GM21367 (cell line): ENCODE measurements around the gene DIS3L2.

Experiments
- ATAC-seq: cut with Tn5 transposase; IDR thresholded peaks from one replicate; pipeline ENCODE4 v1.9.1; 2021; ENCODE audit not compliant: unreplicated experiment

Gene DIS3L2, protein sequence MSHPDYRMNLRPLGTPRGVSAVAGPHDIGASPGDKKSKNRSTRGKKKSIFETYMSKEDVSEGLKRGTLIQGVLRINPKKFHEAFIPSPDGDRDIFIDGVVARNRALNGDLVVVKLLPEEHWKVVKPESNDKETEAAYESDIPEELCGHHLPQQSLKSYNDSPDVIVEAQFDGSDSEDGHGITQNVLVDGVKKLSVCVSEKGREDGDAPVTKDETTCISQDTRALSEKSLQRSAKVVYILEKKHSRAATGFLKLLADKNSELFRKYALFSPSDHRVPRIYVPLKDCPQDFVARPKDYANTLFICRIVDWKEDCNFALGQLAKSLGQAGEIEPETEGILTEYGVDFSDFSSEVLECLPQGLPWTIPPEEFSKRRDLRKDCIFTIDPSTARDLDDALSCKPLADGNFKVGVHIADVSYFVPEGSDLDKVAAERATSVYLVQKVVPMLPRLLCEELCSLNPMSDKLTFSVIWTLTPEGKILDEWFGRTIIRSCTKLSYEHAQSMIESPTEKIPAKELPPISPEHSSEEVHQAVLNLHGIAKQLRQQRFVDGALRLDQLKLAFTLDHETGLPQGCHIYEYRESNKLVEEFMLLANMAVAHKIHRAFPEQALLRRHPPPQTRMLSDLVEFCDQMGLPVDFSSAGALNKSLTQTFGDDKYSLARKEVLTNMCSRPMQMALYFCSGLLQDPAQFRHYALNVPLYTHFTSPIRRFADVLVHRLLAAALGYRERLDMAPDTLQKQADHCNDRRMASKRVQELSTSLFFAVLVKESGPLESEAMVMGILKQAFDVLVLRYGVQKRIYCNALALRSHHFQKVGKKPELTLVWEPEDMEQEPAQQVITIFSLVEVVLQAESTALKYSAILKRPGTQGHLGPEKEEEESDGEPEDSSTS

DNA sequence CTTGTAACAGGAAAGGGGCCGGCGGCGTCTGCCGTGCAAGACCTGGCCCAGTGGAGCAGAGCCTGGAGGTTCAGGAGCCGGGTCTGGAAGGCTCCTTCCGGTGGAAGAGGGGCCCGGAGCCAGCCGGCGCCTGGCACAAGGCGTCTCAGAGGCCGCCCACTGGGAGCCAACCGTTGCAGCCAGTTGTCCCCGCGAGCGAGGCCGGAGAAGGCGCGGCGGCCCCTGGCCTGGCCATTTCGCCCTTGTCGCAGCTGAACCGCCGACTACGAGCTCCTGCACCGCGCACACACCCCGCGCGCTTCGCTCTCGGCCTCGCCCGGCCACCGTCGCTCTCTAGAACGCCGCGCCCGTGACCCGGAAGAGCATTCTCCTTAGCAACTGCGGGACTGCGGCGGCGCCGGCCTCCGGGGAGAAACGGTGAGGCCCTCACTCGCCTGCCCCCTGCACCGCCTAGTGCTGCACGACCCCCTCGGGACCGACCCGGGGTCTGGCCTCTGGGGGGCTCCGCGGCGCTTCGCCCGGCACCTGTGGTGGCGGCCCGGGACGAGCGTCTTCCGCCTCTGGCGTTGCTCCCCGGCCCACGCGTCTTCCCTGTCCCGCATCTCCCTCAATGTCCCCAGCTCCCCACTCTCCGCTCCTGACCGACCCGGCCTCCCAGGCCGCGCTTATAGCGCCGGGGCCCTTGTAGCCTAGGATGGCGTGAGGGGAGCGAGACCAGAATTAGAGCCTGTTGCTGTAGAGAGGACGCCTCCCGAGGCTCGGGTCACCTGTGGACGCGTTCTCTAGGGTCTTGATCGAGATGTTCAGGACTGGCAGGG lies at the start of gene DIS3L2:
TSS of gene DIS3L2 (plus strand) at position 365 of the 818 bp plus-strand sequence. CDS start 53,215 bp downstream, outside the sequence.
- peak; percentile 88 for ATAC-seq

DNA sequence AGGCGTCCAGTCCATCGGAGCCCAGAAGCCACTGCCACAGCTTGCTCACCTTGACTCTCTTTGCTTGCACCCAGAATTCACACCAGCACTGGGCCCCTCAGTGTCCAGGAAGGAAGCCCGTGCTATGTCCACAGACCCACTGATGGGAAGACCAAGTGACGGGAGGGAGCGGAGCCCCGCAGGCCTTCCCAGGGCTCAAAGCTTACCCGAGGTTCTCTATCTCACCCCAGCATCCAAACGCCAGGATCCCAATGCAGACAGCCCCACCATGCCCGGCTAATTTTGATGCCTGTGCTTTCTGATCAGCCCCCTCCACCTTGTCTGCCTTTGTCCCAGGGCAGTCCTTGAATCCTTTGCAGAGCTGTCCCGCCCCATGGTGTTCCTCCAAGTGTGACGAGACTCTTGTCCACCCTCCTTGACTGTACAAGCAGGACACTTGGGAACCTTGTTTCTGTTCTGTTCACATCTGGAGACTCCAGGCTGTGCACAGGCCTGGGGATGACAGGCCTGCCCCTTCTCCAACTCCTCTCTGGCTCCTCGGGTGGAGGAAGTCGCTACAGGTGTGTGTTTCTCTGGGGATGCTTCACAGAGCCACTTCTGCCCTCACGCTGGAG lies 47.3 kb upstream of the DIS3L2 start:
- no peak for ATAC-seq

DNA sequence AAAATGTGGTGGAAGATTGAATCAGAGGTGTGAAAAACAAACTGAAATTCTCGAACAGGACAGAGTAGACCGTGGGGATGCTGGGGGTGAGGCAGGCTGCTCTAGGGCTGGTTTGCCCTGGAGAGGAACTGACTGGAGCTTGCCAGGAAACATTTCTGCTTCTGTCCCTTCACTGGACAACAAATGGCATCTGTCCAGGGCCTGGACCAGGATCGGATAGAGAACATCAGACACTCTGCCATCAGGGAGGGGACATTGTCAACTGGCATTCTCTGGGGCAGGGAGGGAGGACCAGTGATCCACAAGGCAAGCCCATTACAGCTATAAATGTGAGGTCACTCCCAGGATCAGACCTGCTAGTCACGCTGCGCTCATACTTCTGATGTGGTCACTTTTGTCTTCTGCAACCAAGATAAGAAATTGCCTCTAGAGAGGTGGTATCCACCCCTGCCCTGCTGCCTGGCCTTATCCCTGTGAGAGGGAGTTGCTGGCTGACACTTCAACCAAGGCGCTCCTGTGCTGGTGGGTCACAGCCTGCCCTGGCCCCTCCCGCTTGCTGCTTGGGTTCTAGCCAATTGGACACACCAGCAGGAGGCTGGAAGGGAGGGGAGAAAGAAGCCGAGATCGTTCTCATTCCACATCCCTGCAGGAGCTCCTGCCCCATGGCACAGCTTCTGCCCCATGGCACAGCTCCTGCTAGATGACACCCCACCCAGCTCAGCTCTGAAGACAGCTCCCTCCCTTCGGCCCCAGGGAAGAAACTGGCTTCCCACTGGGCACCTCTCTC lies 44.0 kb upstream of the DIS3L2 start:
- ATAC-seq: no peak

DNA sequence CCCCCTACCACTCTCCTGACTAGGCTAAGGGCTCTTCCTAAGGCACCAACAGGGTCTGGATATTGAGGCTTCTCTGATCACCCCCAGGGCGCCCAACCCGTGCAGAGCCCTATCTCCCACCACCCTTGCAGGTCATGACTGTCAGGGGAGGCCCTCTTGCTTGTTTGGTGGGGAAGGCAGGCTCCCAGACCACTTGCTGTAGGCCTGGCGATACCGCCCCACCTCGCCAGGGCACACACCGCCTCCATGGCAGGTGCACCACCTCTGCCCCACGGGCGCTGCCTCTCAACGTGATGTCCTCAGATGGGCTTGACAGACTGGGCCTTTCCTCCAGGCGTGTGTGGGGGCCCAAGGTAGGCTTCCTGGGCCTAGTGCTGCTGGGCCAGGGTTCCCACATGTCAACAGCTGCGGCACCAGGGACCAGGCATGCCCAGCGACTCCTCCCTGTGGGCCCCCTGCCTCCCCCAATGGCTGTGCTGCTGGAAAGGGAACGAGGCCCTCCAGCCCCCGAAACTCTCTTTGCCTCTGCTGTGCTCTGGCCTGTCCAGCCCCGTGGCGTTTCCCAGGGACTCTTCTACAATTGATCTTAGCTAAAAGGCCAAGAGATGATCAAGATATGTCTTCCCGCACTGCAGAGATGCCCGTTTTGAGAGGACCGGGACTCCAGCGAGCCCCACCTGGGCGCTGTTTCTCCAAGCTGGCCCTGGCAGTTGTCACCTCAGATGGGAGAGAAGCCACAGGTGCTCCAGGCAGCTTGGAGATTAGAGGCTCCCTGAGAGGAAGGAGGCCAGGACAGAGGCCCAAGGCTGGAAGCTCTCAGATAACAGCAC lies 42.8 kb upstream of the DIS3L2 start:
- ATAC-seq: no peak

DNA sequence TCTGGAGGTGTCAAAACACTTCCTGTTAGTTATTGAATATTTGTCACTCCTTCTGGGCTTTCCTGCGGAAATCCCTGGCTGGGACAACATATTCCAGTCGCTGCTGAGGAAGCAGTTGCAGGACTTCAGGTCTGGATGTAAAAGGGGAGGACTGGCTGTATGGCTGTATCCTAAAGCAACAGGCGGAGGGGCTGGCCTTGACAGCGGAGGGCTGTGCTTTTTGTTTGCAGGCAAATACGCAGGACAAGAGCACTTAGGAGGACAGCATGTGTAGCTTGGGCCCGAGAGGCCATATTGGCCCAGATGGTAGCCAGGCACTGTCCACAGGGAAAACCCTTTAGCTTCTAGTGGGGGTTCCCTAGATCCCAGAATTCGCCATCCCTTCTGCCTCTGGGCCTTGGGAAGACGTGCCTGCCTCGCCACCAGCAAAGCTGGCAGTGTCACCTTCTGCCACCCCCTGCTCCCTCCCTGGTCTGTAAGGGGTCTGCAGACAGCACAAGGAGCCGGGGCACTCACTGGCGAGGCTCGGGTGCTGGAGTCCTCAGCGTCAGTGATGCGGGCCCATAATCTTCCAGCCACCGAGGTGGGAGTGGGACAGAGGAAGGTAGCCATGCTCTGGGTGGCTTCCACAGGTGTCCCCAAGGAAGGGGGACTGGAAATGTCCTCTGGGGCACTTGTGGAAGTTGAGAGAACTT lies 42.0 kb upstream of the DIS3L2 start:
- ATAC-seq: no peak

DNA sequence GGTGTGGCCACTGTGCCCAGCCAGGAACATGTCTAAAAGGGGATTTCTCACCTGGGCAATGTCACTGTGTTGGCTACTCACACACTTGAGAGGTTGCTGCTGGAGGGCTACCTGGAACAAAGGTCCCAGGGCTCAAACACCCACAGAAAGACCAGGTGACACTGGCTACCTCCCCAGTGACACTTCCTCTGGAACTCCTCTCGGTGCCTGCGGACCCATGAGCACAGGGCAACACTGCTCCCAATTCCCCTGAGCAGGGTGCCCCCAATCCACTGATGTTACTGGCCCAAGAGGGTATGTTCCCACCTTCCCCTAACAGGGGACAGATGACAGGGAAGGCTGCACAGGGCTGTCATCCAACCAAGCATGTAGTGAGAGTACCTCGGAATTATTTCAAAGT lies 41.1 kb upstream of the DIS3L2 start:
- ATAC-seq: no peak

DNA sequence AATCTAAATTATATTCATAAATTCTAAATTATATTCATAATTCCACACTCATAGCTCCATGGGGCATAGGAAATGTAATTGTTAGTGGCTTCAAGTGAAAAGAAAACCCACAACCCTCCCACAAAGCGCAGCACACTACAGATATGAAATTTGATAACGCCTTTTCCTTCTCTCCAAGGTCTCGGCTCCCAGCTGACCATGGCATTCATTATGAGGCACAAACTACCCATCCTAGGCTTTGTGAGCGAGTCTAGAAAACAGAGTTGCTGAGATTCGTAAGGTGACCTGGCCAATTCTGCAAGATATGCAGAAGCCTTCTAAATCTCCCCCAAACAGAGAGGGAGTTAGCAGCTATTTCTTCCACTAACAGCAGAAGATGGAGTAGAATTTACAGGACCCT lies 40.7 kb upstream of the DIS3L2 start:
- no peak for ATAC-seq

DNA sequence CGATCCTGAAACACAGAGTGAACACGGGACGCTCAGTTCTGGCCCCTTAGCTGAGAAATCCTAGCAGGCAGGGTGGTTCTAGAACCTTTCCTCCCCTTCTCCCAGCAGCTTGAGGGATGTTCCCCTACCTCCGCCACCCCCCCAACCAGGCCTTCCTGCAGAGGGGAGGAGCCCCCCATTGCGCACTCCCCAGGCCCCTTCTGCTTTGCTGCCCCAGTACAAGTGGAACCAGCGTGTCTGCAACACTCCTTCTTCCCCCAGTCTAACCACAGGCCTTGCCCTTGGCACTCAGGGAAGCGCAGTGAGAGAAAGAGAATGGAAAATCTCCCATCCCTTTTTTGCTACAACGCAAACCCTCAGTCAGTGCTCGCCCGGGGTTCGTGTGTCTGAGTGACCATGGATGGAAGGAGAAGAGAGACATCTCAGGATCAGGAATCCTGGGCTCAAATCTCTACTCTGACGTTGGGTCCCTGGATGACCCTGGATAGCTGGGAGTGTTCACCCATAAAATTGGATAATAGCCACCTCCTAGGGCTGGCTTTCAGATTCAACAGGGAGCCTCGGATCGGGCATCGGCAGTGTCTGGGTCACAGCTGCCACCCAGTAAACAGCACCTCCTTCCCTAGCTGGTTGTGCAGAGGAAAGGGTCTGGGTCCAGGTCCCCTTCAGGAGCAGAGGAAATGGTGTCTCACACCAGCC lies 39.1 kb upstream of the DIS3L2 start:
- no peak for ATAC-seq

DNA sequence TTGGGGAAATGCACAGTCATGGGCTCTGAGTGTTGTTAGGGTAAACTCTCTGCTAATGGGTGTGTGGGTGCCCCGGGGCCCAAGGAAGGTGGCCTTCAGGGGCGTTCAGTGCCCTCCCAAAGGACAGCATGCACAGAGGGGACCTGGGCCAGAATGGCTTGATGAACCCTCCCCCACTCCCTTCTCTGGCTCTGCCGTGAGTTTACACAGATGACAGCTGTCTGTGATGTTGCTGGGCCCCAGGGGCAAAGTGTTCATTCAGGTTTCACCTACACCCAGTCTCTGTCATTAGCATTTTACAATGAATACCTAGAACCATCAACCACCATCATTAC lies 38.5 kb upstream of the DIS3L2 start:
- no peak for ATAC-seq

DNA sequence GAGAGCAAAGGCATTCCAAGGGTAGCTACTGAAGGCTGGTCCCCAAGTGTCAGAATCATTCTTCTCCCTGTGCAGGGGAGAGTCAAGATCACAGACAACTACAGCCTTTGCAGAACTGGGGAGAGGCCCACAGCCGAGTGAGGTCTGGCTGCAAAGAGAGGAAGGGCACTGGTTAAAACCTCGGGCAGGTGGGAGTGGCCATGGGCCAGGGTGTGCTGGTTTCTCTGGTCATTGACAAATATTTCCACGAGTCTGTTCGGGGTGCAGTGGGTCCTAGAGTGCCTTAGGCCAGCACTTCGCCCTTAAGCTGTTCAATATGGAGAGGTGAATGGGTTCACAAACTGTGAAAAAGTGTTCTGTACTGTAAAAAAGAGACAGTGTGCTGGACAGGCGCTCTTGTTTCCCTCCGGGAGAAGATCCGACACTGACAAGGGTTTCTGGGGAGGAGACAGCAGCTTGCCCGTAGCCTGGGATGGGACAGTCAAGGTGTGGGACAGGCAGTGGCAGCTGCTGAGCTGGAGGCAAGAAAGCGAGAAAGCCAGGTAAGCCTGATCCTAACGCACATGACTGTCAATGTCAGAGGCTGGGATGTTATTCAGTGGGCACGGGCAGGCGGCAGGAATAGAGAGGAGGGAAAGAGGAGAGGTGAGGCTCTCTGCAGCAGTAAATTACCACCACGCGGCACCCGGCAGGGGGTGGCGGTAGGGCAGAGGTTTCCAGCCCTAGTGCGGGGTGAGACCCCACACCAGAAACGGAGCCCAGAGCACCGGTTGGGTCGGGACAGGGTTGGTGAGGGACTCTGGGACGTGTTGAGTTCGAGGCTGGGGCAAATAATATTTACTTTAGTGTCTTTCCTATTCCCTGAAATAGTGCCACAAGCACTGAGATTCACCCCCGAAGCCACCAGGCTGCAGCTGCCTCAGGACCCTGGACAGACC lies 37.3 kb upstream of the DIS3L2 start:
- ATAC-seq: no peak

DNA sequence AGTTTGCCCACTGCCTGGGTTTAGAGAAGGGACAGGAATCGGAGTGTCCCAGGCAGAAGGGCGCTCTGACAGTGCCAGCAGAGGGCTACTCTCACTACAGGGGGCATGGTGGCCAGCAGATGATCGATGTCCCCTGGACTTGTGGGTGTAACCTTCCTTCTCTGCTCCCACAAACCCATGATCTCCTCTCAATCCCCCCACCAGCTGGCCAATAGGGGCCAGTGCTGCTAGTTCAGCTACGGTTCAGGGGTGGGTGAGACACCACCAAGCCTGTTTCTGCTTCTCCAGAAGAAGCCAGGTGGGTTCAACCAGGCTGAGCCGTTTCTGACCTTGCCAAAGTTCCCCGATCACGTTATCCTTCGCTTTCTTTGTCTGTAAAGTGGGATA lies 36.6 kb upstream of the DIS3L2 start:
- ATAC-seq: no peak

DNA sequence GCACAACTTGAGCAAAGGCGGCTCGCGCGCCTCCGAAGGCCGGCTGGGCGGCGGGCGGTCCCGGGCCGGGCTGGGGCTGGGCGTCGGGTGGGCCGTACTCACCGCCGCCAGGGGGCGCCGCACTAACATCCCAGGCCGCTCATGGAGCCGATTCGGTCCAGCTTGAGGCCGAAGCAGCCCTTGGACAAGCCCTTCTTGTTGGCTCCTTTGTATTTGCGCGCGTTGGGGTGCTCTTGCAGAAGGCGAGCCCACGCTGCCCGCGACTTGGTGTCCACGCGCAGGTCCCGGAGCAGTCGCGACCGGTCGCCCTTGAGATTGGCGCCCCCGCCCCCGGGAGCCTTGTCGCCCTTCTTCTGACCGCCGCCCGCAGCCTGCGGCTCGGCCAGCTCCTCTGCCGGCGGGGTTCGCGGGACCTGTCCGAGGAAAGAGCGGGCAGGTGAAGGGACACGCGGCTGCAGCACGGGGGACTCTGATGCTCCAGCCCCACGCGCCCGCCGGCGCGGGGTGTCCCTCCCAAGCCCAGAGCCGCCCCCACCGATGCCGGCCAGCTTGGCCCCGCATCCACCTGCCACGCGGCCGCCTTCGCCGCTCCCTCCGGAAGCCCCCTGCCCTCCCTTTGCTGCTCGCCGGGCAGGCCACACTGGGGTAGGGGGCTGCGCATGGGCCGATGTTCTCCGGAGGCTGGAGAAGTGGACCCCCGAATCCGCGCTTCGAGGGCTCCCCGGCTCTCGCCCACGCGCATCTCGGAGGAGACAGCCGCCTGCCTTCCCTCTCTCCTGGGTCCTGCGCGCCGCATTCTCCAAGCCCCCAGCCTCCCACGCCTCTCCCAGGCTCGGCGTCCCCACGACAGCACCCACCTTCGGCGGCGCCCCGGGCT lies 36.0 kb upstream of the DIS3L2 start:
- ATAC-seq: no peak

DNA sequence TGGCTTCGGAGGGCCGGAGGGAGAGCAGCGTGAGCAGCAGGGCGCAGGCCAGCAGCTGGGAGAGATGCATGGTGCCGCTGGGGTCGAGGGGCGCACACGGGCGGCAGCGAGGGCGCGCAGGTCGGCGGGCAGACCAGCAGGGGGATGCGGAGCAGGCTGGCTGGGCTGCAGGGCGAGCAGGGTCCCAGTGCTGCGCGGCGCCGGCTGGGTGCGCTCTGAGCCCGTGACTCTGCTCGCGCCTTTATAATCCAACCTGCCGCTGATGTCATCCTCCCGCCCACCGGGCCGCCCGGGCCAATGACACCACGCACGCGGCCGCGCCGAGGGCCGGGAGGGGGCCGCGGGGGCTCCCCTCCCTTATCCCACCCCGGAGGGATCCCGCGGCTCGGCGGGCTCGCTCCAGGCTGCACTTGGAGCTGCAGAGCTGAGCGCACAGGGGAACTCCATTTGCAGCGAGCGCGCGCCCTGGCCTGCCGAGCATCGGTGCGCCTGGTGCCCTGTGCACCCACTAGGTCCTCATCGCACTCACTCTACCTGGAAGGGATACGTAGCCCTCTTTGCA lies 35.3 kb upstream of the DIS3L2 start, which contains the start of gene NPPC:
TSS of gene NPPC (minus strand) at position 217 of the 562 bp plus-strand sequence. CDS start at position 70, 147 bp downstream.
- no peak for ATAC-seq

DNA sequence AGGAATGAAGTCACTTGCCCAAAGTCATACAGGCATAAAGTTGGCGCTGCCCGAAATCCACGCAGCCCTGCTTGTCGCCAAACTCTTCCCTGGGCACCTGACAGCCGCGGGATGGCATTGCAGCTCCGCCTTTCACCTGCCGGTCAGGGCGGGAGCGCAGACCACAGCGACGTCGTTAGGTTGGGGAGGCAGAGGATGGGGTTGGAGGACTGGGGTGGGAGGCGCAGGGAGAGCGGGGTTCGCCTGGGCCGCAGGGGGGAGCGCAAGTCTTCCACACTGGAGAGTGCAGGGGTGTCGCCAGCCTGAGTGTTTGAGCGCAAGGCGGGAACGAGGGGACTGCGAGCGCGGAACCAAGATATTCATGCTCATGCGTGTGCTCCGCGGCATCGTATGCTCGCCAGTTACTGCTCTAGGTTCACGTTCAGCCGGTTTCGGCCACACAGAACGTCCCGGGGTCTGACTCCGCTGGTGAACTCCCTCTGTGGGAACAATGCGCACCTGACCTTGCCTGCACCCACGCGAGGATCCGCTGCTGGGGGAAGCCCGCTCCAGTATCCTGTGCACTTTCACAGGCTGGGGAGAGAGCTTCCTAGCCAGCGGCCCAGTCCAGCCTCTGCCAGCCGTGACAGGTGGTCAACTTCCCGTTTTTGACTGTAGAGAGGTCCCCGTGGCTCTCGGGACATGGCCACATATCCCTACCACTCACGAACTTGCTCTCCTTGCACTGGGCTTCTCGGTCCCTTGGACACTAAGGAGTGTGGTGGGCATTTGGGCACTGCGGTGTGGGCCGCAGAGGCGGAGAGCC lies 34.5 kb upstream of the DIS3L2 start:
- ATAC-seq: no peak

DNA sequence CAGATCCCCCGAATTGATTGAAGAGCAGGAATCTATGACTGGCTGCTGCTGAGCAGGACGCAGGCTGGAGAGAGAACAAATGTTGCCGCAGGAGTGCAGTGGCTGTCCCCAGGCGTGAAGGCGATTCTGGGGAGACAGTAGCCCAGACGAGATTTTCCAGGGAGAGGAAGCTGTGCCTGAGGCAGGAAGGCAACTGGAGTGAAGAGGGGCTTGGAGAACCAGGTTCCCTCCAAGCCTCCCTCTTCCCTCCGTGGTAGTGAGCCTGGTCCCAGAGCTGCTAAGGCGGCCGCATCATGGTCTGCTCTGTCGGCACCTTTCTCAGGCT lies 34.0 kb upstream of the DIS3L2 start:
- ATAC-seq: no peak
